A549 (cell line): Measurements from ENCODE around the gene RGS6. TPM values are rescaled to one million over a fixed set of nuclear protein-coding genes. Genes with fewer than 3 reads are reported as not detected.

ENCODE experiments used
- ATAC-seq, 2 experiments: fragments of 200-7000 bp in 1 of 2; fragments of >200 bp in 1 of 2; cut with Nextera tagmentation in 1 of 2; cut with Tn5 transposase in 1 of 2; 3 replicates each; pipeline versions ENCODE4 v1.8.0 to v1.9.1; 2018 to 2020; ENCODE audit warnings: mild to moderate bottlenecking in 1 of 2, moderate library complexity in 1 of 2
- CTCF ChIA-PET: fragments of 300-600 bp; sonication (Branson Sonifier 250); formaldehyde crosslinking; extraction: SDS; loops from one replicate; lab custom pipeline; 2021; ENCODE audit warnings: antibody characterized with exemption, inconsistent platforms; lab: Yijun Ruan, JAX
- POLR2A ChIA-PET: fragments of 350-600 bp; formaldehyde crosslinking; extraction: SDS; loops from one replicate; lab custom pipeline; 2021; ENCODE audit warnings: antibody characterized with exemption, inconsistent platforms; lab: Yijun Ruan, JAX
- DNase-seq, 2 experiments: peaks; one replicate each; pipeline versions ENCODE4 v3.0.0 to v3.0.0-alpha.2; 2011 to 2016; ENCODE audit warnings: low read depth in 1 of 2, low spot score in 1 of 2
- FAIRE-seq: peaks from 2 replicates; lab custom pipeline; 2011; peaks lifted over from hg19 to GRCh38; lab: Jason Lieb, UNC
- H3K27ac ChIP-seq, 2 experiments: fragments of >200 bp; sonication (Bioruptor Twin); formaldehyde crosslinking; 3 replicates each; pipeline ENCODE4 v1.5.1; 2016 to 2017
- H3K4me1 ChIP-seq: fragments of >200 bp; sonication (Bioruptor Twin); formaldehyde crosslinking; 3 replicates; pipeline ENCODE4 v1.6.1; 2016
- H3K4me2 ChIP-seq: fragments of >200 bp; sonication (Bioruptor Twin); formaldehyde crosslinking; 3 replicates; pipeline ENCODE4 v1.6.1; 2016
- H3K4me3 ChIP-seq: fragments of >200 bp; sonication (Bioruptor Twin); formaldehyde crosslinking; 3 replicates; pipeline ENCODE4 v1.5.1; 2016
- H3K9me3 ChIP-seq: fragments of >200 bp; sonication (Bioruptor Twin); formaldehyde crosslinking; 3 replicates; pipeline ENCODE4 v1.6.1; 2016
- CBX2 ChIP-seq: fragments of 200-600 bp; sonication (generic); IDR thresholded peaks from 2 replicates; pipeline ENCODE4 v1.6.1; 2016; ENCODE audit warnings: low read depth, mild to moderate bottlenecking, borderline replicate concordance
- CBX8 ChIP-seq: fragments of 200-600 bp; sonication (generic); IDR thresholded peaks from 2 replicates; pipeline ENCODE4 v1.6.1; 2016
- CHD2 ChIP-seq: fragments of 150-350 bp; IDR thresholded peaks from 2 replicates; pipeline ENCODE4 v1.6.1; 2014; ENCODE audit warnings: low read length; ENCODE audit not compliant: partially characterized antibody
- EHF ChIP-seq: fragments of 250-450 bp; sonication (Bioruptor Pico); IDR thresholded peaks from 2 replicates; pipeline ENCODE4 v1.5.0; 2020; ENCODE audit warnings: mild to moderate bottlenecking
- EP300 ChIP-seq, 2 experiments: fragments of >200 bp; sonication (Bioruptor Twin); formaldehyde crosslinking; IDR thresholded peaks; 2 replicates in 1 of 2; 3 replicates in 1 of 2; pipeline ENCODE4 v1.6.1; 2016 to 2017
- FOSL2 ChIP-seq, 2 experiments: fragments of 450-650 bp in 1 of 2; fragments of >200 bp in 1 of 2; sonication (Bioruptor Twin) in 1 of 2; formaldehyde crosslinking; IDR thresholded peaks; 2 replicates each; pipeline versions ENCODE4 v1.5.0 to v1.6.1; 2016 to 2020; ENCODE audit warnings: mild to moderate bottlenecking in 1 of 2, moderate library complexity in 1 of 2
- FOXS1 ChIP-seq: fragments of 250-450 bp; sonication (Bioruptor Pico); IDR thresholded peaks from 2 replicates; pipeline ENCODE4 v1.5.0; 2020; ENCODE audit warnings: mild to moderate bottlenecking, moderate library complexity
- GATA3 ChIP-seq: IDR thresholded peaks from 2 replicates; pipeline ENCODE4 v1.6.1; 2012; ENCODE audit warnings: borderline replicate concordance
- HDAC2 ChIP-seq: fragments of 200-600 bp; sonication (generic); IDR thresholded peaks from 2 replicates; pipeline ENCODE4 v1.6.1; 2016
- HEYL ChIP-seq: fragments of 250-450 bp; sonication (Bioruptor Pico); IDR thresholded peaks from 2 replicates; pipeline ENCODE4 v1.8.0; 2021; ENCODE audit warnings: mild to moderate bottlenecking, moderate library complexity
- HOXA7 ChIP-seq: fragments of 250-450 bp; sonication (Bioruptor Pico); IDR thresholded peaks from 2 replicates; pipeline ENCODE4 v1.5.0; 2020; ENCODE audit warnings: mild to moderate bottlenecking, moderate library complexity
- MAZ ChIP-seq: fragments of 150-350 bp; IDR thresholded peaks from 2 replicates; pipeline ENCODE4 v1.6.1; 2014; ENCODE audit warnings: antibody characterized with exemption, low read depth, low read length, borderline replicate concordance
- MYC ChIP-seq: IDR thresholded peaks from 2 replicates; pipeline ENCODE4 v1.6.1; 2012; ENCODE audit warnings: mild to moderate bottlenecking, inconsistent platforms, low read length, improper control_type of control experiment, borderline replicate concordance
- NR3C1 ChIP-seq: fragments of >200 bp; sonication (Bioruptor Twin); formaldehyde crosslinking; IDR thresholded peaks from 3 replicates; pipeline ENCODE4 v1.6.1; 2017
- PHF8 ChIP-seq: fragments of 200-600 bp; sonication (generic); IDR thresholded peaks from 2 replicates; pipeline ENCODE4 v1.6.1; 2016; ENCODE audit warnings: low read depth, mild to moderate bottlenecking, antibody characterized with exemption, moderate library complexity, borderline replicate concordance
- POLR2A ChIP-seq: IDR thresholded peaks from 2 replicates; pipeline ENCODE4 v1.6.1; 2012; ENCODE audit warnings: mild to moderate bottlenecking, low read length
- RAD21 ChIP-seq, 2 experiments: fragments of >200 bp in 1 of 2; sonication (Bioruptor Twin) in 1 of 2; formaldehyde crosslinking in 1 of 2; IDR thresholded peaks in 1 of 2; conservative IDR thresholded peaks in 1 of 2; 2 replicates in 1 of 2; 3 replicates in 1 of 2; pipeline ENCODE4 v1.6.1; 2012 to 2018; ENCODE audit warnings: inconsistent platforms in 1 of 2
- RARB ChIP-seq: fragments of 250-450 bp; sonication (Bioruptor Pico); IDR thresholded peaks from 2 replicates; pipeline ENCODE4 v1.8.0; 2021; ENCODE audit warnings: mild to moderate bottlenecking, moderate library complexity
- RCOR1 ChIP-seq: fragments of 150-350 bp; IDR thresholded peaks from 2 replicates; pipeline ENCODE4 v1.6.1; 2014; ENCODE audit warnings: antibody characterized with exemption, low read length, low read depth
- RNF2 ChIP-seq: fragments of 200-600 bp; sonication (generic); IDR thresholded peaks from 2 replicates; pipeline ENCODE4 v1.6.1; 2016; ENCODE audit warnings: low read depth, mild to moderate bottlenecking, antibody characterized with exemption, moderate library complexity, borderline replicate concordance
- SMC3 ChIP-seq: fragments of >200 bp; sonication (Bioruptor Twin); formaldehyde crosslinking; IDR thresholded peaks from 3 replicates; pipeline ENCODE4 v1.6.1; 2018; ENCODE audit warnings: inconsistent platforms
- USF2 ChIP-seq: fragments of 450-650 bp; IDR thresholded peaks from 2 replicates; pipeline ENCODE4 v1.6.1; 2014; ENCODE audit warnings: antibody characterized with exemption
- ZC3H11A ChIP-seq: fragments of 450-650 bp; IDR thresholded peaks from 2 replicates; pipeline ENCODE4 v1.6.1; 2014; ENCODE audit warnings: antibody characterized with exemption, mild to moderate bottlenecking
- ZFP36 ChIP-seq: fragments of 450-650 bp; IDR thresholded peaks from 2 replicates; pipeline ENCODE4 v1.6.1; 2014; ENCODE audit warnings: borderline replicate concordance; ENCODE audit not compliant: partially characterized antibody
- WGBS: methylation state at CpG from one replicate; pipeline ENCODE4 v1.1.6; 2017; ENCODE audit errors: missing lambda C conversion rate; 5-methylcytosine and 5-hydroxymethylcytosine counted together
- polyA plus RNA-seq, 4 experiments: library from polyadenylated mRNA; depleted of rRNA in 3 of 4; stranded (reverse); fragments of >200 nt; fragmentation: RNase III in 1 of 4; extraction: RNeasy Plus Mini Kit Qiagen cat#74134 plus additional on column Dnase treatment in 1 of 4; gene quantifications; 2 replicates in 3 of 4; 3 replicates in 1 of 4; pipeline ENCODE4 v1.2.3, GENCODE V29; 2011 to 2017
- TF ChIP-seq, protein P1 (sequence below): fragments of >200 bp; sonication (Bioruptor Twin); formaldehyde crosslinking; IDR thresholded peaks from 2 replicates; pipeline ENCODE4 v1.6.1; 2016
- TF ChIP-seq, protein P2 (sequence below): fragments of 250-450 bp; sonication (Bioruptor Pico); IDR thresholded peaks from 2 replicates; pipeline ENCODE4 v1.5.0; 2020; ENCODE audit warnings: low read depth, mild to moderate bottlenecking, moderate library complexity
- TF ChIP-seq, protein P3 (sequence below): IDR thresholded peaks from 2 replicates; pipeline ENCODE4 v1.6.1; 2012

Gene RGS6
- polyA plus RNA-seq, 2 of the 4 experiments (the other 2 are of a cell fraction), result not detected

DNA sequence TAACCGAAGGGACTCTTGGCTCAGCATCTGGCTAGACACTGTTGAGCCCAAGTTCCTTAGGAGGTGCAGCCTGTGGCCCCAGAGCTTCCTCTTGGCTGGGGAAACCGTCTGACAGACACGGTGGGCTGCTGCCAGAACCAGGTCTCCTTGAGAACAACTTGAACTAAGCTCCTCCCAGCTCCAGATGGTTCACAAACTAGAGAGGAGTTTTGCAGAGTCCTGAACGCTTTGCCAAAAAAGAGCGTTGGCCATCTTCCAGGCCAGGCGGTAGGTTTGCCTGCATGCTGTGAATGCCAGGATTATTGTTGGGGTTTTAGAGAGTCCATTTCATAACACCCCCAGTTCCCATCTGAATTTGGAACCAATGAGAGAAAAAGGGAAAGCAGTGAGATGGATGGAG is 399.8 kb downstream of the RGS6 start:
- H3K4me3 ChIP-seq, result no peak overlapping the region
- DNase-seq (no peak), ATAC-seq (no peak), FAIRE-seq (no peak)
- ChIA-PET CTCF (interaction anchor here (0.8 kb wide), 1 partner anchor 36 kb away, joined by 4 read pairs; no protein-coding TSS in a partner anchor), POLR2A (no interaction called here)
- H3K27ac ChIP-seq, result no peak overlapping the region
- no peak overlapping the region for H3K4me2 ChIP-seq
- TF ChIP-seq HEYL (CRISPR knock-in tag), result no peak
- no peak for TF ChIP-seq RARB (CRISPR knock-in tag)
- no peak for TF ChIP-seq RCOR1
- no peak for TF ChIP-seq CBX2
- no peak for TF ChIP-seq RAD21 (conservative IDR thresholded peaks at IDR 0.05 in 1 of 2, IDR thresholded peaks at IDR 0.05 in 1 of 2)
- no peak for TF ChIP-seq ZC3H11A
- TF ChIP-seq MYC, result no peak
- TF ChIP-seq FOXS1, result no peak
- no peak for TF ChIP-seq CHD2
- no peak for TF ChIP-seq HDAC2
- TF ChIP-seq EP300 (IDR thresholded peaks at IDR 0.05), result no peak
- WGBS, result 2% methylated on average over 4 of the region's 6 CpGs
- H3K4me1 ChIP-seq, result no peaks in the 10 kb centered on the region
- no peaks in the 10 kb centered on the region for H3K9me3 ChIP-seq

- WGBS, result 5% methylated on average over 5 of the region's 5 CpGs
- no peak for ATAC-seq
- H3K4me2 ChIP-seq, result no peak overlapping the region
Measured at GRCh38 chr14:72332871-72333270, 400.6 kb downstream of the RGS6 start.

DNA sequence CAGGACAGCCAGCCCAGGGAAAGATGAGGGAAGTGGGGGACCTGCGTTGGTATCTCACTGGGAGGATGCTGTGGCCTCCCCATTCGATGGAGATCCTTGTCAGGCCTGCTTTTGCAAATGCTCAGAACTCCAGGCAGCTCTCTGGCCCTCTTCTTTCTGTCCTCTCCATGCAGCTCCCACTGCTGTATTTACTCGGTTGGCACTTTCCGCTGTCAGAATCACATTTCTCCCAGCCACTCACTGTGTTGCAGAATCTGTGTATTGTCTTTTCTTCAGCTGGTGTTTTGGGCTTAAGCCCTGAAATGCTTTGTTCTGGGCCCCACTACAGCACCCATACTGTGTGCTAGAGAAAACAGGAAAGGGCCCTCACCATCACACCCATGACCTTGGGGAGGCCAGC is 401.1 kb downstream of the RGS6 start:
- H3K4me2 ChIP-seq, result no peak overlapping the region
- no peaks in the 10 kb centered on the region for H3K4me1 ChIP-seq
- ChIA-PET CTCF (no interaction called here), POLR2A (no interaction called here)
- DNase-seq (no peak), FAIRE-seq (no peak), ATAC-seq (no peak)
- 28% methylated on average over 4 of the region's 4 CpGs for WGBS
- no peaks in the 10 kb centered on the region for H3K9me3 ChIP-seq
- H3K27ac ChIP-seq, result no peak overlapping the region
- no peak overlapping the region for H3K4me3 ChIP-seq
- TF ChIP-seq SMC3, result no peak
- TF ChIP-seq NR3C1, result no peak
- no peak for TF ChIP-seq PHF8
- TF ChIP-seq RAD21 (conservative IDR thresholded peaks at IDR 0.05 in 1 of 2, IDR thresholded peaks at IDR 0.05 in 1 of 2), result no peak
- TF ChIP-seq FOSL2 (IDR thresholded peaks at IDR 0.05), result no peak
- TF ChIP-seq FOSL2 (CRISPR knock-in tag; IDR thresholded peaks at IDR 0.05), result no peak
- TF ChIP-seq POLR2A, result no peak
- TF ChIP-seq EHF, result no peak
- no peak for TF ChIP-seq CBX8
- TF ChIP-seq, protein P1, sequence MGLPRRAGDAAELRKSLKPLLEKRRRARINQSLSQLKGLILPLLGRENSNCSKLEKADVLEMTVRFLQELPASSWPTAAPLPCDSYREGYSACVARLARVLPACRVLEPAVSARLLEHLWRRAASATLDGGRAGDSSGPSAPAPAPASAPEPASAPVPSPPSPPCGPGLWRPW, result no peak
- TF ChIP-seq GATA3, result no peak
- no peak for TF ChIP-seq USF2
- no peak for TF ChIP-seq RNF2
- TF ChIP-seq HEYL (CRISPR knock-in tag), result no peak
- TF ChIP-seq HDAC2, result no peak
- TF ChIP-seq, protein P2, sequence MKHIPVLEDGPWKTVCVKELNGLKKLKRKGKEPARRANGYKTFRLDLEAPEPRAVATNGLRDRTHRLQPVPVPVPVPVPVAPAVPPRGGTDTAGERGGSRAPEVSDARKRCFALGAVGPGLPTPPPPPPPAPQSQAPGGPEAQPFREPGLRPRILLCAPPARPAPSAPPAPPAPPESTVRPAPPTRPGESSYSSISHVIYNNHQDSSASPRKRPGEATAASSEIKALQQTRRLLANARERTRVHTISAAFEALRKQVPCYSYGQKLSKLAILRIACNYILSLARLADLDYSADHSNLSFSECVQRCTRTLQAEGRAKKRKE (CRISPR knock-in tag), result no peak
- TF ChIP-seq, protein P3, sequence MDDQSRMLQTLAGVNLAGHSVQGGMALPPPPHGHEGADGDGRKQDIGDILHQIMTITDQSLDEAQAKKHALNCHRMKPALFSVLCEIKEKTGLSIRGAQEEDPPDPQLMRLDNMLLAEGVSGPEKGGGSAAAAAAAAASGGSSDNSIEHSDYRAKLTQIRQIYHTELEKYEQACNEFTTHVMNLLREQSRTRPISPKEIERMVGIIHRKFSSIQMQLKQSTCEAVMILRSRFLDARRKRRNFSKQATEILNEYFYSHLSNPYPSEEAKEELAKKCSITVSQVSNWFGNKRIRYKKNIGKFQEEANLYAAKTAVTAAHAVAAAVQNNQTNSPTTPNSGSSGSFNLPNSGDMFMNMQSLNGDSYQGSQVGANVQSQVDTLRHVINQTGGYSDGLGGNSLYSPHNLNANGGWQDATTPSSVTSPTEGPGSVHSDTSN, result no peak
- TF ChIP-seq MAZ, result no peak

More at GRCh38 chr14:72332871-72333270, 400.6 kb downstream of the RGS6 start:
- ChIA-PET CTCF (no interaction called here), POLR2A (no interaction called here)
- Histone ChIP-seq H3K9me3 (no peaks in the 10 kb centered on the region), H3K27ac (no peak overlapping the region)
- DNase-seq, result no peak
- no peak for TF ChIP-seq HOXA7 (CRISPR knock-in tag)
- TF ChIP-seq USF2, result no peak
- TF ChIP-seq, protein P3, result no peak
- no peak for TF ChIP-seq ZFP36
- no peak for TF ChIP-seq CBX8
- TF ChIP-seq, all 56 proteins: peak for 0
- no peaks in the 10 kb centered on the region for H3K4me1 ChIP-seq
- FAIRE-seq, result no peak
- no peak overlapping the region for H3K4me3 ChIP-seq
